HEK293 (cell line): ENCODE results near the gene BCAR1.

Experiments used
- GLIS1 ChIP-seq: fragments of 450-650 bp; formaldehyde crosslinking; IDR thresholded peaks from 2 replicates; pipeline ENCODE4 v1.5.1; 2016; ENCODE audit warnings: missing biosample characterization, missing genetic modification characterization
- KLF10 ChIP-seq: fragments of 450-650 bp; IDR thresholded peaks from 2 replicates; pipeline ENCODE4 v1.5.1; 2018; ENCODE audit warnings: missing biosample characterization, mild to moderate bottlenecking, missing genetic modification characterization
- SP2 ChIP-seq: fragments of 450-650 bp; formaldehyde crosslinking; IDR thresholded peaks from 2 replicates; pipeline ENCODE4 v1.5.1; 2016; ENCODE audit warnings: missing biosample characterization, missing genetic modification characterization
- ZBTB8A ChIP-seq: fragments of 450-650 bp; formaldehyde crosslinking; IDR thresholded peaks from 2 replicates; pipeline ENCODE4 v1.5.1; 2016; ENCODE audit warnings: missing biosample characterization, missing genetic modification characterization
- ZIC2 ChIP-seq: fragments of 450-650 bp; formaldehyde crosslinking; IDR thresholded peaks from 2 replicates; pipeline ENCODE4 v1.5.1; 2016; ENCODE audit warnings: missing biosample characterization, missing genetic modification characterization
- ZNF24 ChIP-seq: fragments of 450-650 bp; formaldehyde crosslinking; IDR thresholded peaks from 2 replicates; pipeline ENCODE4 v1.5.1; 2016; ENCODE audit warnings: missing biosample characterization, missing genetic modification characterization
- ZNF354C ChIP-seq: fragments of 450-650 bp; formaldehyde crosslinking; IDR thresholded peaks from 2 replicates; pipeline ENCODE4 v1.5.1; 2016; ENCODE audit warnings: missing biosample characterization, missing genetic modification characterization, low read depth, borderline replicate concordance
- ZNF558 ChIP-seq: fragments of 450-650 bp; formaldehyde crosslinking; IDR thresholded peaks from 2 replicates; pipeline ENCODE4 v1.5.1; 2016; ENCODE audit warnings: missing biosample characterization, missing genetic modification characterization
- ZNF561 ChIP-seq: fragments of 450-650 bp; IDR thresholded peaks from 2 replicates; pipeline ENCODE4 v1.5.1; 2018; ENCODE audit warnings: missing biosample characterization, missing genetic modification characterization, borderline replicate concordance
- ZNF670 ChIP-seq: fragments of 450-650 bp; formaldehyde crosslinking; IDR thresholded peaks from 2 replicates; pipeline ENCODE4 v1.5.1; 2016; ENCODE audit warnings: missing biosample characterization, missing genetic modification characterization, low read depth
- ZSCAN5A ChIP-seq: fragments of 450-650 bp; formaldehyde crosslinking; IDR thresholded peaks from 2 replicates; pipeline ENCODE4 v1.5.1; 2016; ENCODE audit warnings: missing biosample characterization, missing genetic modification characterization
- TF ChIP-seq, protein P1 (sequence below): fragments of 450-650 bp; formaldehyde crosslinking; IDR thresholded peaks from 2 replicates; pipeline ENCODE4 v1.5.1; 2016; ENCODE audit warnings: missing biosample characterization, missing genetic modification characterization
- TF ChIP-seq, protein P2 (sequence below): fragments of 450-650 bp; formaldehyde crosslinking; optimal IDR thresholded peaks from 2 replicates; pipeline ENCODE3; 2016; ENCODE audit warnings: missing biosample characterization, mild to moderate bottlenecking, missing genetic modification characterization
- TF ChIP-seq, protein P3 (sequence below): fragments of 450-650 bp; formaldehyde crosslinking; IDR thresholded peaks from 2 replicates; pipeline ENCODE4 v1.5.1; 2016; ENCODE audit warnings: missing biosample characterization, missing genetic modification characterization

DNA sequence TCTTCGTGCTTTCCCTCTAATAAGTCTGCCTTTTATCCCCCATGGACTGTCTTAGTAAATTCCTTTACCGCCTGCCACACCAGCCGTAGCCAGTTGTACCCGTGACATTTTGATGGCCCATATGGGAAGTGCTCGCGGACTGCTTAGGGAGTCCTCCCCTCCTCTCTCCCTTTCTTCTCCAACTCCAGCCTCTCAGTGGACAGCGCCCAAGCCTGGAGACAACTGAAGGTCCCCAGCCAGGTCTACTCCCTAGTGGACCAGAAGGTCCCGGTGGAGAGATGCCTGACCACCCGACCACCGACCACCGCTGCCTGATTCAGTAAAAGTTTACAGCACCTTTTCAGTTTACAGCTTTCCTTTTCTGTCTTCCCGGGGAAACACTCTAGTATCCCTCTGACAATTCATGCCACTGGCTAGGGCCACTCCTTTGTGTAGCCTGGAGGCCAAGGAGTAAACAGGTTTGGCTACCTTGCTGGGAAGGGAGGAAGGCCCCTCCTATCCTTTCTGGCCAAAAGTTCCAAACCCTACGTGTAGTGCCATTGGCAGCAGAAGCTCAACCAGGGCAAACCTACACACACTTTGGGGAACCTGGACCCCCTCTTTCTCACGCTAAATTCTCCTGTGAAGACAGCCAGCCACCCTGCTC lies 62.5 kb downstream of the BCAR1 start:
- TF ChIP-seq, protein P1, sequence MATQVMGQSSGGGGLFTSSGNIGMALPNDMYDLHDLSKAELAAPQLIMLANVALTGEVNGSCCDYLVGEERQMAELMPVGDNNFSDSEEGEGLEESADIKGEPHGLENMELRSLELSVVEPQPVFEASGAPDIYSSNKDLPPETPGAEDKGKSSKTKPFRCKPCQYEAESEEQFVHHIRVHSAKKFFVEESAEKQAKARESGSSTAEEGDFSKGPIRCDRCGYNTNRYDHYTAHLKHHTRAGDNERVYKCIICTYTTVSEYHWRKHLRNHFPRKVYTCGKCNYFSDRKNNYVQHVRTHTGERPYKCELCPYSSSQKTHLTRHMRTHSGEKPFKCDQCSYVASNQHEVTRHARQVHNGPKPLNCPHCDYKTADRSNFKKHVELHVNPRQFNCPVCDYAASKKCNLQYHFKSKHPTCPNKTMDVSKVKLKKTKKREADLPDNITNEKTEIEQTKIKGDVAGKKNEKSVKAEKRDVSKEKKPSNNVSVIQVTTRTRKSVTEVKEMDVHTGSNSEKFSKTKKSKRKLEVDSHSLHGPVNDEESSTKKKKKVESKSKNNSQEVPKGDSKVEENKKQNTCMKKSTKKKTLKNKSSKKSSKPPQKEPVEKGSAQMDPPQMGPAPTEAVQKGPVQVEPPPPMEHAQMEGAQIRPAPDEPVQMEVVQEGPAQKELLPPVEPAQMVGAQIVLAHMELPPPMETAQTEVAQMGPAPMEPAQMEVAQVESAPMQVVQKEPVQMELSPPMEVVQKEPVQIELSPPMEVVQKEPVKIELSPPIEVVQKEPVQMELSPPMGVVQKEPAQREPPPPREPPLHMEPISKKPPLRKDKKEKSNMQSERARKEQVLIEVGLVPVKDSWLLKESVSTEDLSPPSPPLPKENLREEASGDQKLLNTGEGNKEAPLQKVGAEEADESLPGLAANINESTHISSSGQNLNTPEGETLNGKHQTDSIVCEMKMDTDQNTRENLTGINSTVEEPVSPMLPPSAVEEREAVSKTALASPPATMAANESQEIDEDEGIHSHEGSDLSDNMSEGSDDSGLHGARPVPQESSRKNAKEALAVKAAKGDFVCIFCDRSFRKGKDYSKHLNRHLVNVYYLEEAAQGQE, result no peak
- TF ChIP-seq ZBTB8A (tag by site-specific recombination) (no peak), ZSCAN5A (tag by site-specific recombination) (no peak), ZNF561 (tag by site-specific recombination) (no peak), ZNF670 (tag by site-specific recombination) (no peak), ZNF558 (no peak), KLF10 (tag by site-specific recombination) (no peak), ZNF24 (tag by site-specific recombination) (no peak), ZIC2 (tag by site-specific recombination) (no peak), SP2 (tag by site-specific recombination) (no peak), ZNF354C (no peak), GLIS1 (no peak)
- TF ChIP-seq, protein P2, sequence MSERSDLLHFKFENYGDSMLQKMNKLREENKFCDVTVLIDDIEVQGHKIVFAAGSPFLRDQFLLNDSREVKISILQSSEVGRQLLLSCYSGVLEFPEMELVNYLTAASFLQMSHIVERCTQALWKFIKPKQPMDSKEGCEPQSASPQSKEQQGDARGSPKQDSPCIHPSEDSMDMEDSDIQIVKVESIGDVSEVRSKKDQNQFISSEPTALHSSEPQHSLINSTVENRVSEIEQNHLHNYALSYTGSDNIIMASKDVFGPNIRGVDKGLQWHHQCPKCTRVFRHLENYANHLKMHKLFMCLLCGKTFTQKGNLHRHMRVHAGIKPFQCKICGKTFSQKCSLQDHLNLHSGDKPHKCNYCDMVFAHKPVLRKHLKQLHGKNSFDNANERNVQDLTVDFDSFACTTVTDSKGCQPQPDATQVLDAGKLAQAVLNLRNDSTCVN (tag by site-specific recombination), result no peak
- TF ChIP-seq, protein P3, sequence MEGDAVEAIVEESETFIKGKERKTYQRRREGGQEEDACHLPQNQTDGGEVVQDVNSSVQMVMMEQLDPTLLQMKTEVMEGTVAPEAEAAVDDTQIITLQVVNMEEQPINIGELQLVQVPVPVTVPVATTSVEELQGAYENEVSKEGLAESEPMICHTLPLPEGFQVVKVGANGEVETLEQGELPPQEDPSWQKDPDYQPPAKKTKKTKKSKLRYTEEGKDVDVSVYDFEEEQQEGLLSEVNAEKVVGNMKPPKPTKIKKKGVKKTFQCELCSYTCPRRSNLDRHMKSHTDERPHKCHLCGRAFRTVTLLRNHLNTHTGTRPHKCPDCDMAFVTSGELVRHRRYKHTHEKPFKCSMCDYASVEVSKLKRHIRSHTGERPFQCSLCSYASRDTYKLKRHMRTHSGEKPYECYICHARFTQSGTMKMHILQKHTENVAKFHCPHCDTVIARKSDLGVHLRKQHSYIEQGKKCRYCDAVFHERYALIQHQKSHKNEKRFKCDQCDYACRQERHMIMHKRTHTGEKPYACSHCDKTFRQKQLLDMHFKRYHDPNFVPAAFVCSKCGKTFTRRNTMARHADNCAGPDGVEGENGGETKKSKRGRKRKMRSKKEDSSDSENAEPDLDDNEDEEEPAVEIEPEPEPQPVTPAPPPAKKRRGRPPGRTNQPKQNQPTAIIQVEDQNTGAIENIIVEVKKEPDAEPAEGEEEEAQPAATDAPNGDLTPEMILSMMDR (tag by site-specific recombination), result no peak
